GM12872 (cell line): ENCODE measurements around the gene AKAP13.
A peak's percentile ranks its signal among the peaks of the same experiment; 100 is the strongest.

Experiments used
- TF ChIP-seq, protein P1 (sequence below): IDR thresholded peaks from 3 replicates; pipeline ENCODE4 v1.5.1; 2011; ENCODE audit warnings: low read depth, mild to moderate bottlenecking, low read length, moderate library complexity; ENCODE audit not compliant: insufficient read depth

Gene AKAP13

DNA sequence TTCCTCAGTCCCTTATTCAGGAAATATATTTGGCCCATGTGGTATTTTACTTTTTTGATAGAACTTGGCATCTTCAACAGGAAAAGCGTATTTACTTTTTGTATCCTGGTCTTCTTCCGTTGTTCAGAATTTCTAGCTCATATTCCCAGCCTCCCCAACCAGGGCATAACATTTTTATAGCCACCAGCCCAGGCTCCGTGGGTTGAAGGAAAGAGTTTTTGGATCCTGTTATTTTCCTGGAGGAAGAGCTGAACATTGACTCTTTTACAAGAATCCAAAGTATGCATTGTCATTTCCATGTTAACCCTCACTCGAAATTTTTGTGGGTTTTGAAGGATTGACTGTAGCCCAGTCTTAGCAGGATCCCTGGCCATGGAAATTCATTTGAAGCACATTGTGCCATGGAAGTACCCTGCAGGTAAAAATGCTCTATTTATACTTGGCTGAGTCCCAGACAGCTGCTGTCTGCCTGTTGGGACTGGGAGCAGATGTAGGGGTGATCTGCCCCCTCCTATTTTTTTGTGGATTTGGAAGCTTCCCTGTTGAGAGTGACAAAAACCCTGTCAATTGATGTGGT is 98.8 kb downstream of the AKAP13 start:
- TF ChIP-seq, protein P1, sequence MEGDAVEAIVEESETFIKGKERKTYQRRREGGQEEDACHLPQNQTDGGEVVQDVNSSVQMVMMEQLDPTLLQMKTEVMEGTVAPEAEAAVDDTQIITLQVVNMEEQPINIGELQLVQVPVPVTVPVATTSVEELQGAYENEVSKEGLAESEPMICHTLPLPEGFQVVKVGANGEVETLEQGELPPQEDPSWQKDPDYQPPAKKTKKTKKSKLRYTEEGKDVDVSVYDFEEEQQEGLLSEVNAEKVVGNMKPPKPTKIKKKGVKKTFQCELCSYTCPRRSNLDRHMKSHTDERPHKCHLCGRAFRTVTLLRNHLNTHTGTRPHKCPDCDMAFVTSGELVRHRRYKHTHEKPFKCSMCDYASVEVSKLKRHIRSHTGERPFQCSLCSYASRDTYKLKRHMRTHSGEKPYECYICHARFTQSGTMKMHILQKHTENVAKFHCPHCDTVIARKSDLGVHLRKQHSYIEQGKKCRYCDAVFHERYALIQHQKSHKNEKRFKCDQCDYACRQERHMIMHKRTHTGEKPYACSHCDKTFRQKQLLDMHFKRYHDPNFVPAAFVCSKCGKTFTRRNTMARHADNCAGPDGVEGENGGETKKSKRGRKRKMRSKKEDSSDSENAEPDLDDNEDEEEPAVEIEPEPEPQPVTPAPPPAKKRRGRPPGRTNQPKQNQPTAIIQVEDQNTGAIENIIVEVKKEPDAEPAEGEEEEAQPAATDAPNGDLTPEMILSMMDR, result no peak

DNA sequence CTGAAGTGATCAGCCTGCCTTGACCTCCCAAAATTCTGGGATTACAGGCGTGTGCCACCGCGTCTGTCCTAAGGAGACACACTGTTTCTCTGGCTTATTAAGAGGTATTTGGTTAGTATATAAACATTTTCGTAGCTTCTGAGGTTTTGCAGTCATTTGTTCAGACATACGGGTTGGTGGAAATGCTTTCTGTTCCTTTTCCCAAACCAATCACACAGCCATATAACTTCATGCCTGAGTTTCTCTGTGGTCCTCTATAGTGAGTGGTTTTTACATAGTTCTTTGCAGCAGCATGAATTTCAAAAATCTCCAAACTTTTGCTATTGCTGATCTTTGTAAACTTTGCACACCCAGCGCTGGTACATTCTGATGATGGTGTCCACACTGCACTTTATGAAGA is 100.5 kb downstream of the AKAP13 start:
- TF ChIP-seq, protein P1, result no peak

DNA sequence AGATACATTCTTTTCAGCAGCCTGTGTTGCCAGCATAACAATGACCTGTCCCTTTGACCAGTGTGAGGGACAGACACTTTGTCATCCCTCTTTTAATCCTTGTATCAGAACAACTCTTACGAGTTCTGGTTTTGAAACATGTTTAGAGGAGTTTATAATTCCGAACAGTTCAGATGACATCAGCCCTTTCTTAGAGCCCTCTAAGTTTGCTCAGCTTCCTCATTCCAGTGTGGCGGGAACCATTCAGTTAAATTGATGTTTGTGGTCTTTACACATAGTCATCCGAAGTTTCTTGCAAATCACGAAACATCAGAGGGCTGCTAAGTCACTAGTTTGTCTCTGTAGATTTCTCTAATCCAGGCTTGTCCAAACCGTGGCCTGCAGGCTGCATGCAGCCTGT is 102.5 kb downstream of the AKAP13 start:
- TF ChIP-seq, protein P1, result no peak

DNA sequence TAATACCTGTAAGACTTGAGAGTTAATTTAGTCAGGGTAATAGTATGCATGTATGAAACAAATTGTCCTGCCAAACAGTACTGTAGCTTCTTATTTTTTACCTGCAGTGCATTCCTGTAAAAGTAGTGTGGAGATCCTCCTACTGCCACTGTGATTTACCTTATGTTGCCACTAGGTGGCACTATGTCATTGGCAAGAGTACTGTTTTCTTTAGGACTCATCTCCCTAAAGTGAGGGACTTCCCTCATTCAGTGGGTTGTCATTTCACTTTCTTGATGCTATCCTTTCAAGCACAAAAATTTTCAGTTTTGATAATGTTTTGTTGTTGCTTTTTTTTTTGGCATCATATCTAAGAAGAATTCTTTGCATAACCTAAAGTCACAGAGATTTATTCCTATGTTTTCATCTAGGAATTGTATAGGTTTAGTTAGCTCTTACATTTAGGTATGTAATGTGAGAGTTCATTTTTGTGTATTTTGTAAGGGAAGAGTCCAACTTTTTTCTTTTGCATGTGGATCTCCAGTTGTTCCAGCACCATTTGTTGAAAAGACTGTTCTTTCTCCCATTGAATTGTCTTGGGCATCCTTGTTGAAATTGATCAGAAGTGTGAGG is 105.7 kb downstream of the AKAP13 start:
- TF ChIP-seq, protein P1, result peak; percentile 70

DNA sequence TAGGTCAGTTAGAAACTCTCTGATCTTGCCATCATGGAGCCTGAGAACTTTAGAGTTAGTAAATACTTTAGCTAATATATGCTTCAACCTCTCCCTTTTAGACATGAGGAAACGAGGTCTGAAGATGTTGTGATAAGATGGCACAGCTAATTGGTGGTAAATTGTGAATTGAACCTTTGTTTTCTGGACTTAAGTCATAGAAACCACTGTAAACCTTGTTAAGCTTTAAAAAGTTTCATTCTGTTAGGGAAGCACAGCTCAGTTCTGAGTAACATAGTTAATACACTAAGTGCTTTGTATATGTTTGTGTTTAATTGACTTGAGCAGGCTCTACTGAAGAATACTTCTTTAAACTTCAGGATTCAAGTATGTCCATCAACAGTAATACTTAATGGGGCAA is 108.6 kb downstream of the AKAP13 start:
- TF ChIP-seq, protein P1, result no peak

DNA sequence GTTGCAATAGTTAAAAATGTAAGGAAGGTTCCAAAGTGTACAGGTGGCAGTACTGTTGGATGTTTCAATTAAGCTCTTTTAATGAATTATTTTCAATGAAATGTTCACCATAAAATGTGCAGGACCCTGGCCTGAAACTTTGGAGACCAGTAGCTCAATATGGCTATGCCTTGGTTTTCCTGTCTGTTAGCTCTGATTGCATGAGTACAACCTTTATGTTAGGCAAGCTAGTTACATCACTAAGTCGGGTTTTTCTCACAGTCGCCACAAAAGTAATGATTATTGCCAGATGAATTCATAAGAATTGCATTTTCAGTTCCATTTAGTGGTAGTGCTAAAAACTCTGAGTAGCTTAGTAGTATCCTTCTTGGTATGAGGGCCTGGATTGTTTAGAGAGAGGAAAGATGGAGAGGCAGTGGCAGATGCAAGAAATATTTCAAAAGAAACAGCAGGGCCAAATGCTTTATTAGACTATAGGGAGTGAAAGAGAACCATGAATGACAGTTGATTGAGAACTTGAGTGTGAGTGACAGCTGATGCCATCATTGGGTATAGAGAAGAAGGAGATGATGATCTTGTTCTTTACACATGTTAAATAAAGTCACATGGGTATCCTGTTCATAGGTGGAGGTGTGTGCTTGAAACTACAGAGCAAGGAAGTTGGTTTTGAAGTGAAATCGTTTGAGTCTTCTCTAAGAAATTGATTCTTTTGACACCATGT is 109.5 kb downstream of the AKAP13 start:
- TF ChIP-seq, protein P1, result no peak

DNA sequence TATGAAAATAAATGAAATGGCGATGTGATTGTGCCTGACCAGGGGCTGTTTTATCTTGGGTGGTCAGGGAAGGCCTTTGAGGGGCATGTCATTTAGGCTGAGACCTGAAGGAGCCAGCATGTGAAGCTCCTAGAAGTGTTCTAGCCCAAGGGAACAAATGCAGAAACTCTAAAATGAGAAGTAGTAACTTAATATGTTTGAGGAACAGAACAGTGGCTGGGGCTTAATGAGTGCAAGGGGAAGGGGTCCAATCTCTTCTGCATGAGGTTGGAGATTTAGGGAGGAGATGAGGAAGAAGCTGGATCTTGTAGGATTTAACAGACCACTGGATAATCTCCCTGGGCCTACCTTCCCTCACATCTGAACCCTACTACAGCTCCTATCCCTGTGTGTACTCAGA is 110.5 kb downstream of the AKAP13 start:
- TF ChIP-seq, protein P1, result no peak
